Stimulated activated CD4-positive, alpha-beta T cell treated with anti-CD3 and anti-CD28 coated beads, Interleukin-15, amount 100 ng/mL, for 48 hours (primary cell): ENCODE results near the gene TRERF1.
A peak's percentile ranks its signal among the peaks of the same experiment; 100 is the strongest.

Experiments used
- DNase-seq, 2 donors: peaks; one replicate each; pipeline ENCODE4 v3.0.0-alpha.2; 2020; ENCODE audit warnings: low read depth in 2 of 2

Gene TRERF1

GRCh38 chr6:42394881-42395620, 56.7 kb downstream of the TRERF1 start:
- no peak for DNase-seq

- no peak for DNase-seq
These were observed 57.6 kb downstream of the TRERF1 start for GRCh38 chr6:42394151-42394550.

GRCh38 chr6:42393339-42393738, 58.4 kb downstream of the TRERF1 start:
- no peak for DNase-seq

- no peak for DNase-seq
These were observed 58.9 kb downstream of the TRERF1 start for GRCh38 chr6:42392833-42393232.

- no peak for DNase-seq
These were observed 60.3 kb downstream of the TRERF1 start for GRCh38 chr6:42391441-42391840.

- DNase-seq: peak; percentile 61 to 63
These were observed 61.3 kb downstream of the TRERF1 start for GRCh38 chr6:42390228-42390934.

- DNase-seq: no peak
These were observed 62.0 kb downstream of the TRERF1 start for GRCh38 chr6:42389736-42390135.

- no peak for DNase-seq
These were observed 63.7 kb downstream of the TRERF1 start for GRCh38 chr6:42388046-42388445.

GRCh38 chr6:42387336-42387735, 64.4 kb downstream of the TRERF1 start:
- no peak for DNase-seq

- DNase-seq: no peak
These were observed 66.4 kb downstream of the TRERF1 start for GRCh38 chr6:42385339-42385738.

- no peak for DNase-seq
These were observed 68.1 kb downstream of the TRERF1 start for GRCh38 chr6:42383421-42384205.

- DNase-seq: no peak
These were observed 69.9 kb downstream of the TRERF1 start for GRCh38 chr6:42381850-42382249.

- DNase-seq: no peak
These were observed 71.3 kb downstream of the TRERF1 start for GRCh38 chr6:42380228-42380979.

- no peak for DNase-seq
These were observed 73.2 kb downstream of the TRERF1 start for GRCh38 chr6:42378536-42378935.

- no peak for DNase-seq
These were observed 73.6 kb downstream of the TRERF1 start for GRCh38 chr6:42378125-42378524.

GRCh38 chr6:42375007-42375635, 76.6 kb downstream of the TRERF1 start:
- no peak for DNase-seq

- no peak for DNase-seq
These were observed 77.6 kb downstream of the TRERF1 start for GRCh38 chr6:42374018-42374669.

- DNase-seq: no peak
These were observed 79.0 kb downstream of the TRERF1 start for GRCh38 chr6:42372699-42373098.

- no peak for DNase-seq
These were observed 81.3 kb downstream of the TRERF1 start for GRCh38 chr6:42370323-42370985.

GRCh38 chr6:42369568-42369967, 82.2 kb downstream of the TRERF1 start:
- peak in 1 of 2 donors; percentile 31 for DNase-seq
